Osteocyte (in vitro differentiated cells): ENCODE measurements around the gene PLCD3. TPM values are rescaled to one million over a fixed set of nuclear protein-coding genes. Genes with fewer than 3 reads are reported as not detected.

Experiments
- DNase-seq: peaks from one replicate; pipeline ENCODE4 v3.0.0; 2021; ENCODE audit warnings: mixed read lengths; ENCODE audit not compliant: unreplicated experiment; ENCODE audit errors: extremely low spot score
- H3K27ac Mint-ChIP-seq: one replicate; pipeline ENCODE4 v1.8.0; 2021; ENCODE audit warnings: mild to moderate bottlenecking, mixed read lengths; ENCODE audit not compliant: unreplicated experiment
- H3K27me3 Mint-ChIP-seq: one replicate; pipeline ENCODE4 v1.8.0; 2021; ENCODE audit warnings: mixed read lengths; ENCODE audit not compliant: unreplicated experiment
- H3K36me3 Mint-ChIP-seq: one replicate; pipeline ENCODE4 v1.8.0; 2021; ENCODE audit warnings: mixed read lengths; ENCODE audit not compliant: unreplicated experiment
- H3K4me1 Mint-ChIP-seq: one replicate; pipeline ENCODE4 v1.8.0; 2021; ENCODE audit warnings: mixed read lengths; ENCODE audit not compliant: unreplicated experiment
- H3K4me3 Mint-ChIP-seq: one replicate; pipeline ENCODE4 v1.8.0; 2021; ENCODE audit warnings: mild to moderate bottlenecking, moderate library complexity, mixed read lengths; ENCODE audit not compliant: unreplicated experiment
- H3K9me3 Mint-ChIP-seq: one replicate; pipeline ENCODE4 v1.8.0; 2021; ENCODE audit warnings: mixed read lengths; ENCODE audit not compliant: unreplicated experiment
- CTCF ChIP-seq: fragments of 200-600 bp; sonication (generic); IDR thresholded peaks from 2 replicates; pipeline ENCODE4 v1.5.0; 2021; ENCODE audit warnings: antibody characterized with exemption, mild to moderate bottlenecking, moderate library complexity
- total RNA-seq: library from RNA; stranded (reverse); gene quantifications from 2 replicates; pipeline ENCODE4 v1.2.1, GENCODE V29; 2021

PLCD3 gene
- total RNA-seq, 1 donor from 2014 or later = 111 TPM

- Mint-ChIP-seq H3K36me3 (no peaks in the 10 kb centered on the region), H3K4me3 (no peak overlapping the region), H3K9me3 (no peaks in the 10 kb centered on the region), H3K27me3 (no peaks in the 10 kb centered on the region), H3K4me1 (peaks cover 16% of the 10 kb centered on the region), H3K27ac (no peak overlapping the region)
- TF ChIP-seq CTCF = no peak
- no peak for DNase-seq
Measured at GRCh38 chr17:45143767-45144198, 11.5 kb upstream of the PLCD3 start.

- no peak for DNase-seq
- no peak overlapping the region for H3K4me3 Mint-ChIP-seq
- H3K27ac Mint-ChIP-seq = no peak overlapping the region
- H3K4me1 Mint-ChIP-seq = peaks cover 16% of the 10 kb centered on the region
- TF ChIP-seq CTCF = no peak
- H3K27me3 Mint-ChIP-seq = no peaks in the 10 kb centered on the region
- no peaks in the 10 kb centered on the region for H3K36me3 Mint-ChIP-seq
- H3K9me3 Mint-ChIP-seq = no peaks in the 10 kb centered on the region
Measured at GRCh38 chr17:45143094-45143670, 10.9 kb upstream of the PLCD3 start.

- Mint-ChIP-seq H3K27ac (no peak overlapping the region), H3K4me3 (no peak overlapping the region), H3K27me3 (no peaks in the 10 kb centered on the region), H3K4me1 (peaks cover 13% of the 10 kb centered on the region), H3K9me3 (no peaks in the 10 kb centered on the region), H3K36me3 (no peaks in the 10 kb centered on the region)
- no peak for TF ChIP-seq CTCF
- DNase-seq = no peak
Measured at GRCh38 chr17:45139533-45139920, 7.2 kb upstream of the PLCD3 start.

GRCh38 chr17:45138911-45139532 lies 6.7 kb upstream of the PLCD3 start:
- Mint-ChIP-seq H3K36me3 (no peaks in the 10 kb centered on the region), H3K4me3 (no peak overlapping the region), H3K9me3 (no peaks in the 10 kb centered on the region), H3K4me1 (peaks cover 13% of the 10 kb centered on the region), H3K27me3 (no peaks in the 10 kb centered on the region), H3K27ac (no peak overlapping the region)
- no peak for DNase-seq
- no peak for TF ChIP-seq CTCF

GRCh38 chr17:45137561-45138305 lies 5.4 kb upstream of the PLCD3 start:
- Mint-ChIP-seq H3K4me3 (no peak overlapping the region), H3K4me1 (peaks cover 15% of the 10 kb centered on the region), H3K27ac (no peak overlapping the region), H3K36me3 (no peaks in the 10 kb centered on the region), H3K9me3 (no peaks in the 10 kb centered on the region), H3K27me3 (no peaks in the 10 kb centered on the region)
- no peak for TF ChIP-seq CTCF
- DNase-seq = no peak
